Astrocyte (in vitro differentiated cells and primary cell): ENCODE measurements around the gene MYO1E.

Experiments
- EZH2 ChIP-seq: IDR thresholded peaks from 2 replicates; pipeline ENCODE4 v1.6.1; 2012; ENCODE audit warnings: mild to moderate bottlenecking, low read length, inconsistent platforms; ENCODE audit not compliant: insufficient read depth
- TF ChIP-seq, protein P1 (sequence below): IDR thresholded peaks from 2 replicates; pipeline ENCODE4 v1.5.1; 2011; ENCODE audit warnings: low read depth, mild to moderate bottlenecking, inconsistent platforms, low read length, moderate library complexity; ENCODE audit not compliant: insufficient read depth

DNA sequence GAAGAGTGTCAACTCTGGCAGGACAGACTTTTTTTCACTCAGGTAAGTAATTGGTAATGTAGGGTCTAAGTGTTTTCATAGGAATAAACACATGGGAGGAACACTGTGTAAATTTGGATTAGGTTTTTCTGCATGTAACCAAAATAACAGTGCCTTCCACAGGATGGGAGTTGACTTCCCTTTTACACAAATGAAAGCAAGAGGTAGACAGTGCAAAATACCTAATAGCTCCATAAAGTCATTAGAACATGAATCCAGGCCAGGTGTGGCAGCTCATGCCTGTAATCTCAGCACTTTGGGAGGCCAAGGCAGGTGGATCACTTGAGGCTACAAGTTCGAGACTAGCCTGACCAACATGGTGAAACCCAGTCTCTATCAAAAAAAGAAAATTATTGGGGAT lies 25.5 kb upstream of the MYO1E start:
- TF ChIP-seq, protein P1, sequence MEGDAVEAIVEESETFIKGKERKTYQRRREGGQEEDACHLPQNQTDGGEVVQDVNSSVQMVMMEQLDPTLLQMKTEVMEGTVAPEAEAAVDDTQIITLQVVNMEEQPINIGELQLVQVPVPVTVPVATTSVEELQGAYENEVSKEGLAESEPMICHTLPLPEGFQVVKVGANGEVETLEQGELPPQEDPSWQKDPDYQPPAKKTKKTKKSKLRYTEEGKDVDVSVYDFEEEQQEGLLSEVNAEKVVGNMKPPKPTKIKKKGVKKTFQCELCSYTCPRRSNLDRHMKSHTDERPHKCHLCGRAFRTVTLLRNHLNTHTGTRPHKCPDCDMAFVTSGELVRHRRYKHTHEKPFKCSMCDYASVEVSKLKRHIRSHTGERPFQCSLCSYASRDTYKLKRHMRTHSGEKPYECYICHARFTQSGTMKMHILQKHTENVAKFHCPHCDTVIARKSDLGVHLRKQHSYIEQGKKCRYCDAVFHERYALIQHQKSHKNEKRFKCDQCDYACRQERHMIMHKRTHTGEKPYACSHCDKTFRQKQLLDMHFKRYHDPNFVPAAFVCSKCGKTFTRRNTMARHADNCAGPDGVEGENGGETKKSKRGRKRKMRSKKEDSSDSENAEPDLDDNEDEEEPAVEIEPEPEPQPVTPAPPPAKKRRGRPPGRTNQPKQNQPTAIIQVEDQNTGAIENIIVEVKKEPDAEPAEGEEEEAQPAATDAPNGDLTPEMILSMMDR = no peak
- no peak for TF ChIP-seq EZH2
